Endothelial cell of umbilical vein (primary cell): ENCODE measurements around the gene CFAP300. TPM values are rescaled to one million over a fixed set of nuclear protein-coding genes. Genes with fewer than 3 reads are reported as not detected.

ENCODE experiments used
- BruUV-seq: library from RNA; stranded (reverse); fragments of 400-500 nt; replicated peaks from 2 replicates; lab custom pipeline; 2021; lab: Mats Ljungman, UMichigan
- CTCF ChIA-PET: fragments of 300-600, 350-600 bp; sonication (Branson Sonifier 250); formaldehyde crosslinking; loops from one replicate; lab custom pipeline; 2021; ENCODE audit warnings: antibody characterized with exemption, inconsistent platforms; lab: Charles Lee
- POLR2A ChIA-PET: fragments of 300-600, 350-600 bp; sonication (Branson Sonifier 250); formaldehyde crosslinking; loops from one replicate; lab custom pipeline; 2021; ENCODE audit warnings: antibody characterized with exemption, inconsistent platforms; lab: Charles Lee
- DNase-seq: peaks from one replicate; pipeline ENCODE4 v3.0.0-alpha.2; 2011; ENCODE audit warnings: low read depth, low spot score
- FAIRE-seq: peaks from 2 replicates; lab custom pipeline; 2011; peaks lifted over from hg19 to GRCh38; lab: Jason Lieb, UNC
- H2AFZ ChIP-seq: 2 replicates; pipeline ENCODE4 v1.6.0; 2012; ENCODE audit warnings: low read depth, low read length, control low read depth, inconsistent platforms
- H3K27ac ChIP-seq: 2 replicates; pipeline ENCODE4 v1.5.1; 2011; ENCODE audit warnings: low read depth, mild to moderate bottlenecking, control low read depth, low read length, moderate library complexity; ENCODE audit not compliant: insufficient read depth
- H3K27me3 ChIP-seq, 2 experiments: 2 replicates each; pipeline versions ENCODE4 v1.6.0 to v1.6.1; 2011; ENCODE audit warnings: low read length in 2 of 2, mixed read lengths in 1 of 2; ENCODE audit not compliant: control insufficient read depth in 2 of 2, insufficient read depth in 2 of 2
- H3K36me3 ChIP-seq, 2 experiments: 2 replicates in 1 of 2; 3 replicates in 1 of 2; pipeline ENCODE4 v1.5.1; 2011; ENCODE audit warnings: low read length in 2 of 2, mild to moderate bottlenecking in 1 of 2, moderate library complexity in 1 of 2; ENCODE audit not compliant: control insufficient read depth in 2 of 2, insufficient read depth in 2 of 2; ENCODE audit errors: extremely low read depth in 1 of 2
- H3K4me1 ChIP-seq: 3 replicates; pipeline ENCODE4 v1.5.1; 2011; ENCODE audit warnings: mild to moderate bottlenecking, low read length; ENCODE audit not compliant: control insufficient read depth, insufficient read depth; ENCODE audit errors: extremely low read depth
- H3K4me2 ChIP-seq: 2 replicates; pipeline ENCODE4 v1.6.1; 2011; ENCODE audit warnings: low read length, control low read depth, mixed read lengths; ENCODE audit not compliant: insufficient read depth
- H3K4me3 ChIP-seq, 3 experiments: fragments of 200-600 bp in 1 of 3; sonication (generic), shearing (Covaris generic) in 1 of 3; replicated peaks in 1 of 3; 2 replicates each; pipeline ENCODE4 v1.5.1; 2011 to 2016; ENCODE audit warnings: control low read depth in 3 of 3, low read length in 3 of 3, mild to moderate bottlenecking in 2 of 3, inconsistent platforms in 1 of 3, low read depth in 1 of 3, moderate library complexity in 1 of 3; ENCODE audit not compliant: insufficient read depth in 1 of 3
- H3K79me2 ChIP-seq: 2 replicates; pipeline ENCODE4 v1.6.0; 2012; ENCODE audit warnings: low read length, inconsistent platforms; ENCODE audit not compliant: control insufficient read depth, insufficient read depth
- H3K9ac ChIP-seq: replicated peaks from 2 replicates; pipeline ENCODE3; 2011; ENCODE audit warnings: low read length, control low read depth; ENCODE audit not compliant: insufficient read depth; ENCODE audit errors: extremely low read depth
- H3K9me1 ChIP-seq: replicated peaks from 3 replicates; pipeline ENCODE4 v1.6.0; 2011; ENCODE audit warnings: mild to moderate bottlenecking, low read length; ENCODE audit not compliant: control insufficient read depth, insufficient read depth; ENCODE audit errors: extremely low read depth
- H3K9me3 ChIP-seq: replicated peaks from 2 replicates; pipeline ENCODE4 v1.5.1; 2012; ENCODE audit warnings: low read length, inconsistent platforms; ENCODE audit not compliant: control insufficient read depth, insufficient read depth
- H4K20me1 ChIP-seq: replicated peaks from 2 replicates; pipeline ENCODE3; 2011; ENCODE audit warnings: mild to moderate bottlenecking, low read length; ENCODE audit not compliant: control insufficient read depth, insufficient read depth; ENCODE audit errors: extremely low read depth
- CTCF ChIP-seq, 2 donors: IDR thresholded peaks; 1 replicate in 1 of 2; 2 replicates in 1 of 2; pipeline ENCODE4 v1.5.1; 2011; ENCODE audit warnings: low read length in 2 of 2, mild to moderate bottlenecking in 2 of 2, moderate library complexity in 2 of 2, control low read depth in 1 of 2, inconsistent platforms in 1 of 2, low read depth in 1 of 2; ENCODE audit not compliant: insufficient read depth in 1 of 2; ENCODE audit errors: extremely low read depth in 1 of 2
- EZH2 ChIP-seq: IDR thresholded peaks from 2 replicates; pipeline ENCODE4 v1.6.1; 2012; ENCODE audit warnings: borderline replicate concordance, low read depth, mild to moderate bottlenecking, moderate library complexity, low read length, inconsistent platforms; ENCODE audit not compliant: severe bottlenecking
- FOS ChIP-seq: IDR thresholded peaks from 2 replicates; pipeline ENCODE4 v1.6.1; 2011; ENCODE audit warnings: mild to moderate bottlenecking, low read length, moderate library complexity, borderline replicate concordance; ENCODE audit not compliant: insufficient read depth
- GATA2 ChIP-seq: IDR thresholded peaks from 2 replicates; pipeline ENCODE4 v1.7.0; 2011; ENCODE audit warnings: low read depth, mild to moderate bottlenecking, moderate library complexity, mixed read lengths, low read length; ENCODE audit not compliant: insufficient read length, insufficient read depth
- JUN ChIP-seq: IDR thresholded peaks from 2 replicates; pipeline ENCODE4 v1.6.1; 2011; ENCODE audit warnings: borderline replicate concordance, low read depth; ENCODE audit not compliant: insufficient read length, insufficient read depth
- MYC ChIP-seq: IDR thresholded peaks from one replicate; pipeline ENCODE4 v1.6.1; 2011; ENCODE audit warnings: mild to moderate bottlenecking, low read depth, low read length
- POLR2A ChIP-seq: IDR thresholded peaks from 2 replicates; pipeline ENCODE4 v1.6.1; 2012; ENCODE audit warnings: low read depth, mild to moderate bottlenecking, control low read depth, low read length
- POLR2AphosphoS5 ChIP-seq: IDR thresholded peaks from 2 replicates; pipeline ENCODE4 v1.6.1; 2012; ENCODE audit warnings: low read depth, mild to moderate bottlenecking, control low read depth, low read length, moderate library complexity; ENCODE audit not compliant: insufficient read depth
- dilution Hi-C: fragments of 300-500 bp; cut with MboI; formaldehyde crosslinking; loops from one replicate; pipeline ENCODE4 v1.15.0; 2019; ENCODE audit warnings: low sequenced_read_pairs; ENCODE audit not compliant: extremely low pct_ligation_motif_present
- intact Hi-C: fragments of 100-400 bp; cut with micrococcal nuclease; formaldehyde crosslinking; loops from one replicate; pipeline ENCODE4 v1.10.0; 2022
- polyA plus RNA-seq, 4 experiments: library from polyadenylated mRNA; depleted of rRNA in 3 of 4; stranded (reverse) in 3 of 4; unstranded in 1 of 4; fragments of >200 nt; gene quantifications; 2 replicates each; pipeline versions ENCODE4 v1.2.1 to v1.2.3, GENCODE V29; 2011 to 2012; ENCODE audit warnings: missing spikeins in 1 of 4
- total RNA-seq: library from RNA; stranded (reverse); gene quantifications from 2 replicates; pipeline ENCODE4 v1.2.3, GENCODE V29; 2021
- TF ChIP-seq, protein P1 (sequence below): IDR thresholded peaks from 2 replicates; pipeline ENCODE4 v1.6.1; 2011; ENCODE audit not compliant: insufficient read depth, insufficient read length

The CFAP300 gene
- total and polyA plus RNA-seq, 2 donors (not counting 3 experiments of a cell fraction or from before 2014, with no cell fraction given), result 0.07 TPM; not detected in 1

DNA sequence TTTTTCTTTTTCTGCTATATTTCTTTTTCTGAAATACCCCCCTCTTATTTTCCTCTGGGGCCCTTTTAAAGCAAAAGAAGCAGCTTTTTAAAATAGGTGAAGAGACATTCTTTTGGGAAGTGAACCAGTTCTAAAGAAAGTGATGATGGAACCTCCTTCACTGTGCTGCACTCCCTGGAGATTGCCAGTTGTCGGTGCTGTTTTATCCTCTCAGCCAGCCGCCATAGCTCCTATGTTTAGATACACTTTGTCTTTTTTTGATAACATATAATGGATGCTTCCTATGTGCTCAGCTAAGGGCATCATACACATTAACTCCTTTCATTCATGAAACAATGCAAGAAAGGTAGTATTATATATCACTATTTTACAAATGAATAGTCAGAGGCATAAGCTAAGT, 14.0 kb downstream of the CFAP300 start:
- peak in 1 of 2 donors; percentile 32 for TF ChIP-seq CTCF (IDR thresholded peaks at IDR 0.05; ENCODE audit: extremely low read depth in 1 of 2, insufficient read depth in 1 of 2, low read depth in 1 of 2, low read length in 2 of 2)
- TF ChIP-seq POLR2A, result no peak
- H3K79me2 ChIP-seq, result no peaks in the 10 kb centered on the region
- H3K4me2 ChIP-seq, result no peak overlapping the region
- intact Hi-C loops (no loop called here), dilution Hi-C loops (no loop called here)
- no peaks in the 10 kb centered on the region for H3K9me3 ChIP-seq
- peak; percentile 9 for DNase-seq
- H3K9me1 ChIP-seq, result no peaks in the 10 kb centered on the region
- no peaks in the 10 kb centered on the region for H4K20me1 ChIP-seq
- H2AFZ ChIP-seq, result no peak overlapping the region
- H3K9ac ChIP-seq, result no peak overlapping the region
- POLR2A ChIA-PET, result interaction anchor here (0.5 kb wide), 1 partner anchor 207 kb away, joined by 5 read pairs; no protein-coding TSS in a partner anchor
- H3K27ac ChIP-seq, result no peak overlapping the region
- H3K36me3 ChIP-seq, result no peaks in the 10 kb centered on the region
- peaks cover 0 to 7% of the 10 kb centered on the region in 2 experiments for H3K27me3 ChIP-seq
- no peak for FAIRE-seq
- CTCF ChIA-PET, result interaction anchor here (0.7 to 1.7 kb wide), 17 partner anchors 9 to 605 kb away, joined by 3 to 8 read pairs (median 3); no protein-coding TSS in a partner anchor
- no TSS peak for BruUV-seq
- H3K4me1 ChIP-seq, result no peaks in the 10 kb centered on the region
- no peak overlapping the region for H3K4me3 ChIP-seq

DNA sequence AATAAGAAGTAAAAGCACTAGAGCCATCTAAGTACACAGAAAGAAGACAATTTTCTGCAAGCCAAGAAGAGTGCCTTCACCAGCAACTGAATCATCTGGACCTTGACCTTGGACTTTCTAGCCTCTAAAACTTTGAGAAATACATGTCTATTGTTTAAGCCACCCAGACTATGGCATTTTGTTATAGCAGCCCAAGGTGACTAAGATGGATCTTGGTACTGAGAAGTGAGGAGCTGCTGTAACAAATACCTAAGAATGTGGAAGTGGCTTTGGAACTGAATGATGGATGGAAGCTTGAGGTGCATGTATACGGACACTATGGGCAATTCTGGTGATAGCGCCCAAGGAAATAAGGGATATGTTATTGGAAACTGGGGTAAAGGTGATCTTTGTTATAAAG, 14.9 kb downstream of the CFAP300 start:
- Histone ChIP-seq H3K4me2 (no peak overlapping the region), H3K9me1 (no peaks in the 10 kb centered on the region), H2AFZ (no peak overlapping the region), H3K9ac (no peak overlapping the region), H3K79me2 (no peaks in the 10 kb centered on the region), H3K9me3 (no peaks in the 10 kb centered on the region), H3K4me1 (no peaks in the 10 kb centered on the region), H3K27ac (no peak overlapping the region), H3K27me3 (peaks cover 0 to 9% of the 10 kb centered on the region in 2 experiments), H3K36me3 (no peaks in the 10 kb centered on the region), H3K4me3 (no peak overlapping the region), H4K20me1 (no peaks in the 10 kb centered on the region)
- ChIA-PET POLR2A (no interaction called here), CTCF (interaction anchor here (0.7 to 1.4 kb wide), 5 partner anchors 8 to 204 kb away, joined by 3 to 7 read pairs (median 3); no protein-coding TSS in a partner anchor)
- FAIRE-seq, result no peak
- TF ChIP-seq POLR2A (no peak), POLR2AphosphoS5 (no peak), GATA2 (no peak), EZH2 (no peak), FOS (no peak), JUN (no peak), CTCF (IDR thresholded peaks at IDR 0.05; ENCODE audit: extremely low read depth in 1 of 2, insufficient read depth in 1 of 2, low read depth in 1 of 2, low read length in 2 of 2) (no peak), MYC (no peak)
- TF ChIP-seq, protein P1, sequence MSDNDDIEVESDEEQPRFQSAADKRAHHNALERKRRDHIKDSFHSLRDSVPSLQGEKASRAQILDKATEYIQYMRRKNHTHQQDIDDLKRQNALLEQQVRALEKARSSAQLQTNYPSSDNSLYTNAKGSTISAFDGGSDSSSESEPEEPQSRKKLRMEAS, result no peak
- no TSS peak for BruUV-seq
- intact Hi-C loops, result no loop called here
- dilution Hi-C loops, result no loop called here
- DNase-seq, result no peak
